Measurements from ENCODE around the gene EIF4ENIF1. TPM values are rescaled to one million over a fixed set of nuclear protein-coding genes. Genes with fewer than 3 reads are reported as not detected.
"Not testable (repeated sequence)": the region's sequence is repeated elsewhere in the genome, so short reads cannot be mapped to it uniquely, and the experiment has no call there.

EIF4ENIF1 gene
- total and polyA plus RNA-seq, 2 experiments from 2014 or later, result 10.8 to 13.4 TPM

DNA sequence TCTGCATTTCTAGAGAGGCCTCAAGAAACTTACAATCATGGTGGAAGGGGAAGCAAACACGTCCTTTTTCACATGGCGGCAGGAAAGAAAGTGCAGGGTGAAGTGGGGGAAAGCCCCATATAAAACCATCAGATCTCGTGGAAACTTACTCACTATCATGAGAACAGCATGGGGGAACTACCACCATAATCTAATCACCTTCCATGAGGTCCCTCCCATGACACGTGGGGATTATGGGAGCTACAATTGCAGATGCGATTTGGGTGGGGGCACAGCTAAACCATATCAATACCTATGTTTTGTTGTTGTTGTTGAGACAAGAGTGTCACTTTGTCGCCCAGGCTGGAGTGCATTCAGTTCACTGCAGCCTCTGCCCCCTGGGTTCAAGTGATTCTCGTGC, 36.6 kb upstream of the EIF4ENIF1 start (continued):
- TF ChIP-seq, protein P1, sequence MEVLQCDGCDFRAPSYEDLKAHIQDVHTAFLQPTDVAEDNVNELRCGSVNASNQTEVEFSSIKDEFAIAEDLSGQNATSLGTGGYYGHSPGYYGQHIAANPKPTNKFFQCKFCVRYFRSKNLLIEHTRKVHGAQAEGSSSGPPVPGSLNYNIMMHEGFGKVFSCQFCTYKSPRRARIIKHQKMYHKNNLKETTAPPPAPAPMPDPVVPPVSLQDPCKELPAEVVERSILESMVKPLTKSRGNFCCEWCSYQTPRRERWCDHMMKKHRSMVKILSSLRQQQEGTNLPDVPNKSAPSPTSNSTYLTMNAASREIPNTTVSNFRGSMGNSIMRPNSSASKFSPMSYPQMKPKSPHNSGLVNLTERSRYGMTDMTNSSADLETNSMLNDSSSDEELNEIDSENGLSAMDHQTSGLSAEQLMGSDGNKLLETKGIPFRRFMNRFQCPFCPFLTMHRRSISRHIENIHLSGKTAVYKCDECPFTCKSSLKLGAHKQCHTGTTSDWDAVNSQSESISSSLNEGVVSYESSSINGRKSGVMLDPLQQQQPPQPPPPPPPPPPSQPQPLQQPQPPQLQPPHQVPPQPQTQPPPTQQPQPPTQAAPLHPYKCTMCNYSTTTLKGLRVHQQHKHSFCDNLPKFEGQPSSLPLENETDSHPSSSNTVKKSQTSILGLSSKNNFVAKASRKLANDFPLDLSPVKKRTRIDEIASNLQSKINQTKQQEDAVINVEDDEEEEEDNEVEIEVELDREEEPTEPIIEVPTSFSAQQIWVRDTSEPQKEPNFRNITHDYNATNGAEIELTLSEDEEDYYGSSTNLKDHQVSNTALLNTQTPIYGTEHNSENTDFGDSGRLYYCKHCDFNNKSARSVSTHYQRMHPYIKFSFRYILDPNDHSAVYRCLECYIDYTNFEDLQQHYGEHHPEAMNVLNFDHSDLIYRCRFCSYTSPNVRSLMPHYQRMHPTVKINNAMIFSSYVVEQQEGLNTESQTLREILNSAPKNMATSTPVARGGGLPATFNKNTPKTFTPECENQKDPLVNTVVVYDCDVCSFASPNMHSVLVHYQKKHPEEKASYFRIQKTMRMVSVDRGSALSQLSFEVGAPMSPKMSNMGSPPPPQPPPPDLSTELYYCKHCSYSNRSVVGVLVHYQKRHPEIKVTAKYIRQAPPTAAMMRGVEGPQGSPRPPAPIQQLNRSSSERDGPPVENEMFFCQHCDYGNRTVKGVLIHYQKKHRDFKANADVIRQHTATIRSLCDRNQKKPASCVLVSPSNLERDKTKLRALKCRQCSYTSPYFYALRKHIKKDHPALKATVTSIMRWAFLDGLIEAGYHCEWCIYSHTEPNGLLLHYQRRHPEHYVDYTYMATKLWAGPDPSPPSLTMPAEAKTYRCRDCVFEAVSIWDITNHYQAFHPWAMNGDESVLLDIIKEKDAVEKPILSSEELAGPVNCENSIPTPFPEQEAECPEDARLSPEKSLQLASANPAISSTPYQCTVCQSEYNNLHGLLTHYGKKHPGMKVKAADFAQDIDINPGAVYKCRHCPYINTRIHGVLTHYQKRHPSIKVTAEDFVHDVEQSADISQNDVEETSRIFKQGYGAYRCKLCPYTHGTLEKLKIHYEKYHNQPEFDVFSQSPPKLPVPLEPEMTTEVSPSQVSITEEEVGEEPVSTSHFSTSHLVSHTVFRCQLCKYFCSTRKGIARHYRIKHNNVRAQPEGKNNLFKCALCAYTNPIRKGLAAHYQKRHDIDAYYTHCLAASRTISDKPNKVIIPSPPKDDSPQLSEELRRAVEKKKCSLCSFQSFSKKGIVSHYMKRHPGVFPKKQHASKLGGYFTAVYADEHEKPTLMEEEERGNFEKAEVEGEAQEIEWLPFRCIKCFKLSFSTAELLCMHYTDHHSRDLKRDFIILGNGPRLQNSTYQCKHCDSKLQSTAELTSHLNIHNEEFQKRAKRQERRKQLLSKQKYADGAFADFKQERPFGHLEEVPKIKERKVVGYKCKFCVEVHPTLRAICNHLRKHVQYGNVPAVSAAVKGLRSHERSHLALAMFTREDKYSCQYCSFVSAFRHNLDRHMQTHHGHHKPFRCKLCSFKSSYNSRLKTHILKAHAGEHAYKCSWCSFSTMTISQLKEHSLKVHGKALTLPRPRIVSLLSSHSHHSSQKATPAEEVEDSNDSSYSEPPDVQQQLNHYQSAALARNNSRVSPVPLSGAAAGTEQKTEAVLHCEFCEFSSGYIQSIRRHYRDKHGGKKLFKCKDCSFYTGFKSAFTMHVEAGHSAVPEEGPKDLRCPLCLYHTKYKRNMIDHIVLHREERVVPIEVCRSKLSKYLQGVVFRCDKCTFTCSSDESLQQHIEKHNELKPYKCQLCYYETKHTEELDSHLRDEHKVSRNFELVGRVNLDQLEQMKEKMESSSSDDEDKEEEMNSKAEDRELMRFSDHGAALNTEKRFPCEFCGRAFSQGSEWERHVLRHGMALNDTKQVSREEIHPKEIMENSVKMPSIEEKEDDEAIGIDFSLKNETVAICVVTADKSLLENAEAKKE (CRISPR knock-in tag; IDR thresholded peaks at IDR 0.05), result no peak
- TF ChIP-seq EZH2phosphoT487 (IDR thresholded peaks at IDR 0.05; ENCODE audit: unreplicated experiment) (no peak), STAT1 (IDR thresholded peaks at IDR 0.05; ENCODE audit: unreplicated experiment) (no peak), JUNB (IDR thresholded peaks at IDR 0.05; ENCODE audit: unreplicated experiment) (no peak)
- TF ChIP-seq, protein P2, sequence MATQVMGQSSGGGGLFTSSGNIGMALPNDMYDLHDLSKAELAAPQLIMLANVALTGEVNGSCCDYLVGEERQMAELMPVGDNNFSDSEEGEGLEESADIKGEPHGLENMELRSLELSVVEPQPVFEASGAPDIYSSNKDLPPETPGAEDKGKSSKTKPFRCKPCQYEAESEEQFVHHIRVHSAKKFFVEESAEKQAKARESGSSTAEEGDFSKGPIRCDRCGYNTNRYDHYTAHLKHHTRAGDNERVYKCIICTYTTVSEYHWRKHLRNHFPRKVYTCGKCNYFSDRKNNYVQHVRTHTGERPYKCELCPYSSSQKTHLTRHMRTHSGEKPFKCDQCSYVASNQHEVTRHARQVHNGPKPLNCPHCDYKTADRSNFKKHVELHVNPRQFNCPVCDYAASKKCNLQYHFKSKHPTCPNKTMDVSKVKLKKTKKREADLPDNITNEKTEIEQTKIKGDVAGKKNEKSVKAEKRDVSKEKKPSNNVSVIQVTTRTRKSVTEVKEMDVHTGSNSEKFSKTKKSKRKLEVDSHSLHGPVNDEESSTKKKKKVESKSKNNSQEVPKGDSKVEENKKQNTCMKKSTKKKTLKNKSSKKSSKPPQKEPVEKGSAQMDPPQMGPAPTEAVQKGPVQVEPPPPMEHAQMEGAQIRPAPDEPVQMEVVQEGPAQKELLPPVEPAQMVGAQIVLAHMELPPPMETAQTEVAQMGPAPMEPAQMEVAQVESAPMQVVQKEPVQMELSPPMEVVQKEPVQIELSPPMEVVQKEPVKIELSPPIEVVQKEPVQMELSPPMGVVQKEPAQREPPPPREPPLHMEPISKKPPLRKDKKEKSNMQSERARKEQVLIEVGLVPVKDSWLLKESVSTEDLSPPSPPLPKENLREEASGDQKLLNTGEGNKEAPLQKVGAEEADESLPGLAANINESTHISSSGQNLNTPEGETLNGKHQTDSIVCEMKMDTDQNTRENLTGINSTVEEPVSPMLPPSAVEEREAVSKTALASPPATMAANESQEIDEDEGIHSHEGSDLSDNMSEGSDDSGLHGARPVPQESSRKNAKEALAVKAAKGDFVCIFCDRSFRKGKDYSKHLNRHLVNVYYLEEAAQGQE (IDR thresholded peaks at IDR 0.05; ENCODE audit: unreplicated experiment), result no peak

DNA sequence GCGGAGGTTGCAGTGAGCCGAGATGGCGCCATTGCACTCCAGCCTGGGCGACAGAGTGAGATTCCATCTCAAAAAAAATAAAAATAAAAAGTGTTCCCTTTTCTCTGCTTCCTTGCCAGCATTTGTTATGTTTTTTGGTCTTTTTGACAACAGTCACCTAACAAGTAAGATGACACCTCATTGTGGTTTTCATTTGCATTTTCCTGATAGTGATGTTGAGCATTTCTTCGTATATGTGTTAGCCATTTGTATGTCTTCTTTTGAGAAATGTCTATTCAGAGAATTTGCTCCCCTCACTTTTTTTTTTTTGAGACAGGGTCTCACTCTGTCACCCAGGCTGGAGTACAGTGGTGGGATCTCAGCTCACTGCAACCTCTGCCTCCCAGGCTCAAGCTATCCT, 34.5 kb upstream of the EIF4ENIF1 start:
- H3K4me3 ChIP-seq; DNase-seq (ENCODE audit: low spot score); H3K4me2 ChIP-seq; ATAC-seq; H3K27me3 ChIP-seq (ENCODE audit: insufficient read depth); H4K20me1 ChIP-seq (replicated peaks; ENCODE audit: insufficient read depth); H3F3A ChIP-seq (replicated peaks; ENCODE audit: low read depth); H3K36me3 Mint-ChIP-seq (ENCODE audit: low read depth); H3K4me1 Mint-ChIP-seq; H3K27me3 Mint-ChIP-seq (ENCODE audit: insufficient read depth, low read depth, poor library complexity); H3K27ac ChIP-seq (ENCODE audit: low read depth); H2AFZ ChIP-seq; H3K9me3 Mint-ChIP-seq; H3K9me2 ChIP-seq (ENCODE audit: insufficient read depth); H3K4me3 Mint-ChIP-seq; H3K36me3 ChIP-seq (ENCODE audit: insufficient read depth); H3K27ac Mint-ChIP-seq; H3K79me2 ChIP-seq (replicated peaks; ENCODE audit: insufficient read depth); H3K4me1 ChIP-seq (ENCODE audit: insufficient read depth): not testable (repeated sequence)
